Esophagus muscularis mucosa (tissue), 4 donors: ENCODE data around the gene DMTF1. TPM values are rescaled to one million over a fixed set of nuclear protein-coding genes. Genes with fewer than 3 reads are reported as not detected.
"Not testable (repeated sequence)": the region's sequence is repeated elsewhere in the genome, so short reads cannot be mapped to it uniquely, and the experiment has no call there.

Experiments
- DNase-seq: peaks from one replicate; pipeline ENCODE4 v3.0.0-alpha.2; 2017; ENCODE audit errors: extremely low spot score
- H3K27ac ChIP-seq, 4 donors: fragments of 200-600 bp; sonication (generic); replicated peaks in 1 of 4; 1 replicate in 3 of 4; 2 replicates in 1 of 4; pipeline ENCODE4 v1.5.1; 2016 to 2019; ENCODE audit warnings: mild to moderate bottlenecking in 1 of 4
- H3K27me3 ChIP-seq, 4 donors: fragments of 200-600 bp; sonication (generic); one replicate each; pipeline versions ENCODE4 v1.5.1 to v1.6.0; 2016 to 2019
- H3K36me3 ChIP-seq, 4 donors: fragments of 200-600 bp; sonication (generic); one replicate each; pipeline ENCODE4 v1.5.1; 2016 to 2019
- H3K4me1 ChIP-seq, 4 donors: fragments of 200-600 bp; sonication (generic); one replicate each; pipeline ENCODE4 v1.5.1; 2016 to 2019
- H3K4me3 ChIP-seq, 4 donors: fragments of 200-600 bp; sonication (generic); 1 replicate in 2 of 4; 2 replicates in 2 of 4; pipeline ENCODE4 v1.5.1; 2016 to 2019; ENCODE audit warnings: mild to moderate bottlenecking in 4 of 4, moderate library complexity in 1 of 4
- H3K9me3 ChIP-seq, 4 donors: fragments of 200-600 bp; sonication (generic); 1 replicate in 3 of 4; 2 replicates in 1 of 4; pipeline ENCODE4 v1.5.1; 2016 to 2019
- CTCF ChIP-seq, 3 experiments: fragments of 200-600 bp in 2 of 3; fragments of 450-650 bp in 1 of 3; sonication (generic) in 2 of 3; IDR thresholded peaks; one replicate each; pipeline ENCODE4 v1.5.1; 2017 to 2019; ENCODE audit warnings: antibody characterized with exemption in 3 of 3, mild to moderate bottlenecking in 2 of 3, moderate library complexity in 1 of 3
- EP300 ChIP-seq: sonication (generic); formaldehyde crosslinking; IDR thresholded peaks from one replicate; pipeline ENCODE4 v1.6.1; 2017; ENCODE audit warnings: antibody characterized with exemption
- POLR2A ChIP-seq: fragments of 450-650 bp; IDR thresholded peaks from one replicate; pipeline ENCODE4 v1.6.1; 2017; ENCODE audit warnings: antibody characterized with exemption, moderate library complexity, mild to moderate bottlenecking, low read depth
- POLR2AphosphoS5 ChIP-seq, 2 donors: sonication (generic); formaldehyde crosslinking; IDR thresholded peaks; one replicate each; pipeline ENCODE4 v1.6.1; 2017; ENCODE audit warnings: antibody characterized with exemption in 2 of 2
- WGBS: methylation state at CpG from one replicate; pipeline ENCODE4 v1.1.5; 2018; 5-methylcytosine and 5-hydroxymethylcytosine counted together
- intact Hi-C: fragments of 100-400 bp; cut with DNase I; formaldehyde crosslinking; loops from one replicate; pipeline ENCODE4 v1.15.1; 2023
- small RNA-seq, 3 donors: library from RNA; depleted of rRNA; stranded (forward); fragments of <200 nt; gene quantifications; one replicate each; pipeline ENCODE3, GENCODE V24; 2016
- total RNA-seq, 4 donors: library from RNA; depleted of rRNA; stranded (reverse); fragments of >200 nt; gene quantifications; one replicate each; pipeline versions ENCODE4 v1.1.0 to v1.2.1, GENCODE V29; 2016

DMTF1 gene
- total RNA-seq, 4 donors from 2014 or later: 31.4 to 60.6 (median 40.5) TPM

GRCh38 chr7:87231258-87231657, 79.0 kb downstream of the DMTF1 start:
- H3K4me1 ChIP-seq: peaks cover 0 to 13% (median 12%) of the 10 kb centered on the region in 4 donors
- H3K9me3 ChIP-seq: no peaks in the 10 kb centered on the region
- H3K36me3 ChIP-seq: no peaks in the 10 kb centered on the region
- DNase-seq: no peak
- no peak overlapping the region for H3K27ac ChIP-seq
- TF ChIP-seq POLR2A: no peak
- no peak for TF ChIP-seq EP300
- no peak for TF ChIP-seq CTCF (IDR thresholded peaks at IDR 0.05)
- no peak for TF ChIP-seq POLR2AphosphoS5 (IDR thresholded peaks at IDR 0.05)
- intact Hi-C loops: no loop called here
- no peaks in the 10 kb centered on the region for H3K27me3 ChIP-seq
- H3K4me3 ChIP-seq: no peak overlapping the region
- WGBS: 50% methylated on average over 2 of the region's 7 CpGs

GRCh38 chr7:87231711-87232110, 79.5 kb downstream of the DMTF1 start:
- DNase-seq: no peak
- TF ChIP-seq CTCF (IDR thresholded peaks at IDR 0.05) (no peak), EP300 (no peak), POLR2A (no peak), POLR2AphosphoS5 (IDR thresholded peaks at IDR 0.05) (no peak)
- H3K9me3 ChIP-seq: no peaks in the 10 kb centered on the region
- intact Hi-C loops: no loop called here
- H3K4me3 ChIP-seq: no peak overlapping the region
- no peaks in the 10 kb centered on the region for H3K27me3 ChIP-seq
- H3K4me1 ChIP-seq: peaks cover 0 to 13% (median 12%) of the 10 kb centered on the region in 4 donors
- H3K27ac ChIP-seq: no peak overlapping the region
- H3K36me3 ChIP-seq: no peaks in the 10 kb centered on the region

- TF ChIP-seq CTCF (IDR thresholded peaks at IDR 0.05) (no peak), EP300 (no peak), POLR2A (no peak), POLR2AphosphoS5 (IDR thresholded peaks at IDR 0.05) (no peak)
- Histone ChIP-seq H3K9me3 (no peaks in the 10 kb centered on the region), H3K36me3 (no peaks in the 10 kb centered on the region), H3K27ac (no peak overlapping the region), H3K4me1 (peaks cover 0 to 13% (median 12%) of the 10 kb centered on the region in 4 donors), H3K4me3 (no peak overlapping the region), H3K27me3 (no peaks in the 10 kb centered on the region)
- no peak for DNase-seq
- intact Hi-C loops: loop anchor here (5.0 kb wide), 1 partner anchor 308 kb away; no protein-coding TSS in a partner anchor
These were observed 82.7 kb downstream of the DMTF1 start for GRCh38 chr7:87234949-87235348.

GRCh38 chr7:87238464-87239051, 86.3 kb downstream of the DMTF1 start:
- DNase-seq, H3K27ac ChIP-seq, H3K4me3 ChIP-seq, H3K4me1 ChIP-seq, H3K36me3 ChIP-seq, H3K27me3 ChIP-seq, H3K9me3 ChIP-seq: not testable (repeated sequence)
- WGBS: 67% methylated on average over 11 of the region's 11 CpGs
- intact Hi-C loops: loop anchor here (5.0 kb wide), 1 partner anchor 311 kb away; no protein-coding TSS in a partner anchor

GRCh38 chr7:87245671-87246070, 93.4 kb downstream of the DMTF1 start:
- H3K36me3 ChIP-seq, H3K9me3 ChIP-seq, intact Hi-C loops, H3K27ac ChIP-seq, H3K4me3 ChIP-seq, H3K27me3 ChIP-seq, H3K4me1 ChIP-seq, DNase-seq: not testable (repeated sequence)
- WGBS: 100% methylated on average over 4 of the region's 5 CpGs

Small RNA genes lying within 50 kb of the gene (small RNA-seq; reads per million reads assigned to genes)
- gene RF00019 (0 reads per million in 3 donors), gene RF02271 (0 reads per million in 3 donors)

Other genes starting within 250 kb of the DMTF1 start
- gene ELAPOR2, start 92.8 kb upstream of the DMTF1 start, total RNA-seq: 10 to 100 TPM; 17.7 to 20.7 (median 19.8) TPM
- 10 to 100 TPM; 15.0 to 27.9 (median 19.8) TPM for gene TMEM243, start 67.3 kb downstream of the DMTF1 start, total RNA-seq
- 10 to 100 TPM in 1 of 4 donors, 1 to 10 TPM in 3; 9.1 to 10.8 (median 9.6) TPM for gene CROT, start 193.2 kb downstream of the DMTF1 start, total RNA-seq